Stimulated activated CD4-positive, alpha-beta T cell treated with anti-CD3 and anti-CD28 coated beads, Interleukin-1b, Interleukin-23, amount 100 ng/mL, for 4 hours (primary cell): Measurements from ENCODE around the gene OLAH.

Experiments used
- DNase-seq, 2 donors: peaks; one replicate each; pipeline ENCODE4 v3.0.0-alpha.2; 2020; ENCODE audit warnings: low read depth in 2 of 2

Gene OLAH

GRCh38 chr10:15069230-15069629 lies 25.5 kb downstream of the OLAH start:
- DNase-seq, result no peak

GRCh38 chr10:15072358-15072757 lies 28.6 kb downstream of the OLAH start:
- no peak for DNase-seq

- no peak for DNase-seq
Observed at GRCh38 chr10:15075421-15075820, 31.7 kb downstream of the OLAH start.

GRCh38 chr10:15083674-15084501 lies 40.1 kb downstream of the OLAH start:
- no peak for DNase-seq

GRCh38 chr10:15084502-15084922 lies 40.8 kb downstream of the OLAH start:
- DNase-seq, result no peak

- DNase-seq, result peak; percentile 62 to 77
Observed at GRCh38 chr10:15088428-15089261, 44.9 kb downstream of the OLAH start, which contains the start of gene ACBD7. Gene ACBD7 (minus strand): TSS chr10:15088776. CDS start chr10:15088728, 48 bp downstream.

- DNase-seq, result no peak
Observed at GRCh38 chr10:15091418-15091817, 47.7 kb downstream of the OLAH start.

- no peak for DNase-seq
Observed at GRCh38 chr10:15092855-15093408, 49.2 kb downstream of the OLAH start.

GRCh38 chr10:15096661-15097010 lies 52.9 kb downstream of the OLAH start:
- DNase-seq, result no peak

GRCh38 chr10:15097011-15097812 lies 53.5 kb downstream of the OLAH start, which contains the start of gene RPP38:
Gene RPP38 (plus strand): TSS chr10:15097355. CDS start chr10:15103315, 5,960 bp downstream.
- peak; percentile 91 to 95 for DNase-seq

GRCh38 chr10:15099886-15100285 lies 56.1 kb downstream of the OLAH start:
- no peak for DNase-seq

- DNase-seq, result no peak
Observed at GRCh38 chr10:15103513-15103912, 59.8 kb downstream of the OLAH start.

- DNase-seq, result peak; percentile 48 to 65
Observed at GRCh38 chr10:15106352-15107013, 62.7 kb downstream of the OLAH start.

GRCh38 chr10:15112657-15113056 lies 68.9 kb downstream of the OLAH start:
- DNase-seq, result no peak

GRCh38 chr10:15113766-15114165 lies 70.0 kb downstream of the OLAH start:
- DNase-seq, result no peak

- no peak for DNase-seq
Observed at GRCh38 chr10:15116225-15116624, 72.5 kb downstream of the OLAH start.

GRCh38 chr10:15118615-15119014 lies 74.9 kb downstream of the OLAH start:
- no peak for DNase-seq

- DNase-seq, result no peak
Observed at GRCh38 chr10:15120523-15120922, 76.8 kb downstream of the OLAH start.

- DNase-seq, result no peak
Observed at GRCh38 chr10:15121707-15122106, 78.0 kb downstream of the OLAH start.

GRCh38 chr10:15122477-15123030 lies 78.8 kb downstream of the OLAH start:
- DNase-seq, result no peak
